ENCODE measurements around the gene UBE2J2. TPM values are rescaled to one million over a fixed set of nuclear protein-coding genes. Genes with fewer than 3 reads are reported as not detected.

The UBE2J2 gene
- total and polyA plus RNA-seq, 10 donors = 39.1 to 69.7 (median 55.3) TPM

GRCh38 chr1:1297802-1298424 lies 24.3 kb upstream of the UBE2J2 start:
- no peaks in the 10 kb centered on the region for H3K9me3 ChIP-seq
- intact Hi-C loops (cut with DNase I; ENCODE audit: low total_unique reads) = no loop called here

GRCh38 chr1:1296070-1297061 lies 22.7 kb upstream of the UBE2J2 start:
- Histone ChIP-seq H3K27ac (no peak overlapping the region), H3K9me3 (no peaks in the 10 kb centered on the region), H3K4me3 (no peak overlapping the region), H3K36me3 (peaks cover 0 to 63% (median 7%) of the 10 kb centered on the region in 6 donors), H3K4me1 (peaks cover 0 to 18% (median 8%) of the 10 kb centered on the region in 6 donors), H3K27me3 (replicated peaks in 1 of 7) (no peaks in the 10 kb centered on the region)
- 93 to 97% (median 95%) methylated on average over 34 to 62 of the region's 62 CpGs for WGBS, 5 donors
- intact Hi-C loops (cut with DNase I; ENCODE audit: low total_unique reads) = no loop called here
- TF ChIP-seq CTCF (IDR thresholded peaks at IDR 0.05 in 8 of 11, conservative IDR thresholded peaks at IDR 0.05 in 3 of 11) = no peak
- TF ChIP-seq POLR2A (IDR thresholded peaks at IDR 0.05) = no peak
- TF ChIP-seq POLR2AphosphoS5 (IDR thresholded peaks at IDR 0.05) = peak in 1 of 3 donors; percentile 21
- no peak for DNase-seq

More at GRCh38 chr1:1297802-1298424, 24.3 kb upstream of the UBE2J2 start:
- Histone ChIP-seq H3K27me3 (replicated peaks in 1 of 7) (no peaks in the 10 kb centered on the region), H3K27ac (no peak overlapping the region), H3K36me3 (peaks cover 0 to 60% (median 7%) of the 10 kb centered on the region in 6 donors), H3K4me3 (no peak overlapping the region), H3K4me1 (peaks cover 0 to 9% (median 0%) of the 10 kb centered on the region in 6 donors)
- WGBS, 5 donors = 80 to 90% (median 88%) methylated on average over 13 to 31 of the region's 31 CpGs
- TF ChIP-seq CTCF (IDR thresholded peaks at IDR 0.05 in 8 of 11, conservative IDR thresholded peaks at IDR 0.05 in 3 of 11) = no peak
- peak in 1 of 3 donors; percentile 47 for TF ChIP-seq POLR2AphosphoS5 (IDR thresholded peaks at IDR 0.05)
- no peak for DNase-seq

- TF ChIP-seq POLR2AphosphoS5 (IDR thresholded peaks at IDR 0.05) (no peak), CTCF (IDR thresholded peaks at IDR 0.05 in 8 of 11, conservative IDR thresholded peaks at IDR 0.05 in 3 of 11) (no peak)
- Histone ChIP-seq H3K36me3 (peaks cover 0 to 63% (median 7%) of the 10 kb centered on the region in 6 donors), H3K27ac (no peak overlapping the region), H3K4me1 (peaks cover 0 to 25% (median 10%) of the 10 kb centered on the region in 6 donors), H3K9me3 (no peaks in the 10 kb centered on the region), H3K4me3 (no peak overlapping the region), H3K27me3 (replicated peaks in 1 of 7) (peaks cover 0 to 4% (median 0%) of the 10 kb centered on the region in 7 donors)
- intact Hi-C loops (cut with DNase I; ENCODE audit: low total_unique reads) = no loop called here
- 94 to 97% (median 95%) methylated on average over 26 to 35 of the region's 35 CpGs for WGBS, 5 donors
- DNase-seq = no peak
Measured at GRCh38 chr1:1295154-1295923, 21.7 kb upstream of the UBE2J2 start.

Measured in spleen (tissue), 11 donors.